Measurements from ENCODE around the gene ITK. TPM values are rescaled to one million over a fixed set of nuclear protein-coding genes. Genes with fewer than 3 reads are reported as not detected.
A peak's percentile ranks its signal among the peaks of the same experiment; 100 is the strongest.

ITK gene
- not detected in 2 replicates for total RNA-seq

DNA sequence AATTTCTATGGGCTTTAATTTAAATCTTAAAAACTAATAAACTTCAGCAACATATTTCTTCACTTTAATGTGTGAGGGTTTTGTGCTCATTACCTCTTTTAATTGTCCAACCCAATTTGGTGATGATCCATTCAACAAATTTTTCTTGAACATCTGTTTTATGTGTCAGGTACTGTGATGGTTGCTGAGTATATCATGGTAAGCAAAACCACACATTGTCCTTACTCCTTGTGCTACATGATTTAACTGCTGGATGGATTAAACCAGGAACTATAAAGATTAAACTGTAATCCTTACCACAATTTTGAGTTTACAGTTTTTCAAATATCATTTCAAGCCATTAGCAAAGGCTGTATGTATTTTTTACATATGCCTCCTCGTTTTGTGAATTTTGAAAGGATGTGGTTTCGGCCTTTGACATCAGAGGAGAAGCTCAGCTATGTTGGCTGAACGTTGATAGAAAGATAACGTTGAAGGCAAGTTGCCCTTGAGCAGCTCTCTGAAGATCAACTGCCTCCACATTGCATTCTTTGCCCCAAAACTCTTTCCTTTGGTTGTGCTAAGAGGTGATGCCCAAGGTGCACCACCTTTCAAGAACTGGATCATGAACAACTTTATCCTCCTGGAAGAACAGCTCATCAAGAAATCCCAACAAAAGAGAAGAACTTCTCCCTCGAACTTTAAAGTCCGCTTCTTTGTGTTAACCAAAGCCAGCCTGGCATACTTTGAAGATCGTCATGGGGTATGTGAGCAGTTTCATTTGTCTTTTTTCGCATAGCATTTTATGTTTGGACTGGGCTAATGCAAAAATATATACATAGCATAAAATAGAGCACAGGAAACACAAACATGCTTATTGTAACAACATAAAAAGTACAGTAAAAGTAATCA is at the start of gene ITK:
Gene ITK, plus strand, starts transcription at position 467 of the 891 bp plus-strand sequence. Its CDS starts 138 bp downstream, at position 605.
- DNase-seq (ENCODE audit: low read depth in 2 of 2) = no peak

DNA sequence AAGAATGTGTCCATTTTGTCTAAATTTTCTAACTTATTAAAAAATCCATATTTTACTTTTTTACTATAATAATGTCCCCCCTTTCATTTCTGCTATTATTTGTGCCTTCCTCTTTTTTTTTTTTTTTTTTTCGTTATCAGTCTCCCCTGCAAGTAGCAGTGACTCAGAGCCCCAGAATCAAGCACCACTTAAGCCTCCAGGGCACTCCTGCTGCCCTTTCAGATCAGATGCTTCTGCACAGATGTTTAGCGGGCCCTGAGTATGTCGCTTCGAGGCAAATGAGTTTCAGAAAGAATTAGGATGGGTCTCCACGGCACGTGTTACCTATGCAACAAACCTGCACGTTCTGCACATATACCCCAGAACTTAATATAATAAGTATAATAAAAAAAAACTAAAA is 49.7 kb upstream of the ITK start:
- DNase-seq (ENCODE audit: low read depth in 2 of 2) = no peak

DNA sequence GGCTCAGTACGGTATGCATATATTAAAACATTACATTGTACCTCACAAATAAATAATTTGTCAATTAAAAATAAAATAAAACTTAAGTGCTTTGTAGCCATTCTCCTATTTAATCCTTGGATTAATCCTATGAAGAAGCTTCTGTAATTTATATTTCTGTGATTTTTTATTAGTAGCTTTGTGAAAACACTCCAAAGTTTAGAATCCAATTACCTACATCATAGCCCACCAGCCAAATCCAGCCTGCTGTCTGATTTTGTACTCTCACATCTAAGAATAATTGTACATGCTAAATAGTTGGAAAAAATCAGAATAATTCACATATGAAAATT is 48.4 kb upstream of the ITK start:
- no peak for DNase-seq (ENCODE audit: low read depth in 2 of 2)

DNA sequence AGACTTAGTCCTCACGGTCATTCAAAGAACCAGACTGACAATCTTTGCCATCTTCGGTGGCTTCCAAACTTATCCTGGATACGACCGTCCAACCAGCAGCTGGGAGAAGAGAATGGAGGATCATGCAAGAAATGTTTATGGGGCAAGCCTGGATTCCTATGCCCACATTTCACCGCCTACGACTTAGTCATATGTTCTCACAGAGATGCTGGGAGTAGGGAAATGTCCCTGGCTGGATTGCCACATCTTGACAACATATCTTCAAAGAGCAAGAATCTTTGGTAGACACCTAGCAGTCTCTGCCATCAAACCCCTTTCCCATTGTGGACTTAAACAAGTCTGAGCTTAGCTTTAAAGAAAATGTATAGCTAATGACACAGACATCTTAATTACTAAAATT is 42.9 kb upstream of the ITK start:
- DNase-seq (ENCODE audit: low read depth in 2 of 2) = no peak

DNA sequence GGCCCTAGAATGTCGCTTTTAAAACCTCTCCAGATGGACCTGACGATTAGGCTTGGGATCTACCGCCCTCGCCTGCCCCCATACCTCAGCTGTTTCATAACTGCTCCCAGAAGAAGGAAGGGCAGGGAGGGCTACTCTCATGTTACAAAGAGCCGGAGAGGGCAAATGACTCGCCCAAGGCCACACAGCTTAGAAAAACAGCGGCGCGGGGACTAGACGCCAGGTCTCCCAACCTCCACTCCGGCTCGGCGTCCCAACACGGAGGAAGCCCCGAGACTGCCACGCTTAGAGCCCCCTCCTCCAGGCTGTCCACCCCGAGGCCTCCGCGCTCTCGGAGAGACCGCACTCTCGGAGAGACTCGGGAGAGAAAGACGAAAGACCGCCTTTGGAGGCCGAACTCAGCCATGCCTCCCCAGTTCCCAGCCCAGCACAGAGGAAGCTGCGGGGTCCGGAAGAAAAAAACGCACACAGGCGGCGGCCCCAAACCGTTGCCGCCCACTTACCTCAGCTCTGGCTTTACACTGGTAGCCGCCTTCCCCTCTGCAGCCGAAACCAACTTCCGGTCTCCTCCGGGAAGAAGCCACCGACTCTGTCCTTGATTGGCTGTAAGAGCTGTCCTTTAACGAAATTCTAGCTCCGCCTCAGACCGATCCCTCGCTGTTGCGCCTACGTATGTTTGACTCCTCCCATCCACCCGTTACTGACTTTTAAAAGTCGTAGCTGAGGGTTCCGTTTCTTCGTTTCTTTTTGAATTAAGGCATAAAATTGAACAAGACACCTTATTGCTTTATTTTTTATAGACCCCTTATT is 38.1 kb upstream of the ITK start, which contains the start of gene MED7:
Gene MED7, minus strand, starts transcription at position 549 of the 810 bp plus-strand sequence. CDS start 3,434 bp downstream, outside the sequence.
- peak; percentile 99 for DNase-seq (ENCODE audit: low read depth in 2 of 2)

DNA sequence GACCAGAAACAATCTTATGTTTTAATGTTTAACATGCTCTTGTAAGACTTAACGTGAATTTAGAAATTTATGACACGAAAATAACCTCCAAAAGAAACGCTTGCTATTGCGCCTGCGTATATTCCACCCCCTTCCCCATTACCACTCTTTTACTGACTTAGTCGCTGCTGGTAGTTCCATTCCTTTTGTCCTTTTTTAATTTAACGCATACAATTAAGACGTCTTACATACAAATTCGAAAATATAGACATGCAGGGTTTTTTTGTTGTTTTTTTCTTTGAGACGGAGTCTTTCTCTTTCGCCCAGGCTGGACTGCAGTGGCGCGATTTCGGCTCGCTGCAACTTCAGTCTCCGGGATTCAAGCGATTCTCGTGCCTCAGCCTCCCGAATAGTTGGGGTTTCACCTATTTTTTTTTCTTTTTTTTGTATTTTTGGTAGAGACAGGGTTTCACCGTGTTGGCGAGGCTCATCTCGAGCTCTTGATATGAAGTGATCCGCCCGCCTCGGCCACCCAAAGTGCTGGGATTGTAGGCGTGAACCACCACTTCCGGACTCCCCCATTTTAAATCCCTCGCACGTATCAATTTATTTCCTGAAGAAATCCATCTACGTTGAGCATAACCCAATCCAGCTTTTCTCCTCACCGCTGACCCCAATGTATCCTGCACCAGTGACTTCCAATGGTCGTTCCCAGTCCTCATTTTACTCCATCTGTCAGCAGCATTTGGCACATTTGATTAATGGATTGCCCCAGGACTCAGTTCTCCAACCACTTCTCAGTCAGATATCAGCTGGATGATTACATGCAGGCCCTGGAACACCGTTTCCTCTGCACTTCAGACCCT is 37.3 kb upstream of the ITK start:
- DNase-seq (ENCODE audit: low read depth in 2 of 2) = peak; percentile 9 to 23

DNA sequence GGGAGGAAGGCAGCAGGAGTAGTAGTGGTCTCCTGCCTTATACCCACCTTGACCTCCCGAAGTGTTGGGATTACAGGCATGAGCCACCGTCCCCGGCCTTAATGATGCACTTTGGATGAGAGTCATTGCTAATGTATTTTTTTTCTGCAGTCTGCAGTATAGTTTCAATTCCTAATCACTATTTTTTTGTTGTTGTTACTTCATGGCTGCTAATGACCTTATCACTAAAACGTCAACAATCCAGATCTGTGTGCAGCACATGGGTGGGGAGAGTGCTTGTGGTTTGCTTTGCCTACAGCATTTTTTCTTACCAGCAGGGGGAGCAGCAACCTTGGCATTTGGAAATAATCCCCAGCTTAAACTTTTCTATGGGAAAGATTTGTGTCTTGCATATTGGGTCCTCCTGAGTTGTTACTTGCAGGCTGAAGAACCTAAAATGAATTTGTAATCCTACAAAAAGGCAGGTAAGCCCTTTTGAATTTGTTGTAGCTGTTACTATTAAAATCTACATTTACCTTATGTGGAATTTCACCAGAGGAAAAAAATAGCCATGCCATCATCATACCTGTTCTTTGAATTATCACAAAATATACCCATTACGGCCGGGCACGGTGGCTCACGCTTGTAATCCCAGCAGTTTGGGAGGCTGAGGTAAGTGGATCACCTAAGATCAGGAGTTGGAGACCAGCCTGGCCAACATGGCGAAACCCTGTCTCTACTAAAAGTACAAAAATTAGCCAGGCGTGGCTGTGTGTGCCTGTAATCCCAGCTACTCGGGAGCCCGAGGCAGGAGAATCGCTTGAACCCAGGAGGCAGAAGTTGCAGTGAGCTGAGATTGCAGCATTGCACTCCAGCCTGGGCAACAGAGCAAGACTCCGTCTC is 31.7 kb upstream of the ITK start:
- DNase-seq (ENCODE audit: low read depth in 2 of 2) = peak; percentile 35 to 58

DNA sequence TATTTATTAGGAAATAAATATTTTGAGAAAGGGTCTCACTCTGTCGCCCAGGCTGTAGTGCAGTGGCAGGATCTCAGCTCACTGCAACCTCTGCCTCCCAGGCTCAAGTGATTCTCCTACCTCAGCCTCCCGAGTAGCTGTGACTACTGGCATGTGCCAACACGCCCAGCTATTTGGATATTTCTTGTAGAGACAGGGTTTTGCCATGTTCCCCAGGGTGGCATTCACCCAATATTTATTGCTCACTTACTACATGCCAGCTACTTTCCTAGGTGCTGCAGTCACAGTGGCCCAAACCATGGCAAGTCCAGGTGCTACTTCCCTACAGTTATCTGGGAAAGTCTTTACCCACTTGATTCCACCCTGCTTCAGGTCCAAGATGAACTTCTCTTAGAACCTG is 29.6 kb upstream of the ITK start:
- no peak for DNase-seq (ENCODE audit: low read depth in 2 of 2)

DNA sequence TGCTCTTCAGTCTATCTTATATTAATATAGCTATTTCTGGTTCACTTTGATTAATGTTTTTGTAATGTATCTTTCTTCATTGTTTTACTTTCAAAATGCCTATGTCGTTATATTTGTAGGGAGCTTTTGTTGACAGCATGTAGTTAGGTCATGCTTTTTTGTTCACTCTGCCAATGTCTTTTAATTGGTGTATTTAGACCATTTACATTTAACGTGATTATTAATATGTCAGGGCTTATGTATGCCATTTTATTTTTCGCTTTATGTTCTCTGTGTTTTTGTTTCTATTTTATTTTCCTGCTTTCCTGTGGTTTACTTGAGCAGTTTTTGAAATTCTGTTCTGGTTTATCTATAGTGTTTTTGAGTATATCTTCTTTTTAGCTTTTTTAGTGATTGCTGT is 25.3 kb upstream of the ITK start:
- DNase-seq (ENCODE audit: low read depth in 2 of 2) = no peak

DNA sequence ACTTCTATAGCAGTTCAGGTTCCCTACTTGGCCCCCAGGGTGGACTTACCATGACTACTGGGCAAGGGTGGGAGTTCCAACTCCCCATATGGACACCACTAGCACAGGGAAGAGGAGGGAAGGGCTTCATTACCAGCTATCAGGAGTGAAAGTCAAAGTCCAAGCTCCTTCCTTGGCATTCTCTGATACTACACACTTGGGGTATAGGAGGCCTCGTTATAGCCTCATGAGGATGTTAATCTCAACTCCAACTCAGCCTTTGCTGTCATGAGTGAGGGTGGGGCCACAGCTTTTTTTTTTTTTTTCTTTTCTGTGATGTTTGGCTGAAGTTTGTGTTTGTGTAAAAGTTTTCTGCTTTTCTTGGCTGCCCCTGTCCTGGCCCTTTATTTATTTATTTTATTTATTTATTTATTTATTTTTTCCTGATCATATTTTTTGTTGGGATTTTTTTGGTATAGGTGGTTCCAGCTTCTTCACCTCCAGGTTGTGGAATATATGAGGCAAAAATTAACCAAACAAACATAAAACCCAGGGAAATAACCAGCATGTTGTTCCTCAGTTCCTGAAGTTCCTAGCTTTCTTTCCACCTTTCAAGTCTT is 23.2 kb upstream of the ITK start:
- no peak for DNase-seq (ENCODE audit: low read depth in 2 of 2)

DNA sequence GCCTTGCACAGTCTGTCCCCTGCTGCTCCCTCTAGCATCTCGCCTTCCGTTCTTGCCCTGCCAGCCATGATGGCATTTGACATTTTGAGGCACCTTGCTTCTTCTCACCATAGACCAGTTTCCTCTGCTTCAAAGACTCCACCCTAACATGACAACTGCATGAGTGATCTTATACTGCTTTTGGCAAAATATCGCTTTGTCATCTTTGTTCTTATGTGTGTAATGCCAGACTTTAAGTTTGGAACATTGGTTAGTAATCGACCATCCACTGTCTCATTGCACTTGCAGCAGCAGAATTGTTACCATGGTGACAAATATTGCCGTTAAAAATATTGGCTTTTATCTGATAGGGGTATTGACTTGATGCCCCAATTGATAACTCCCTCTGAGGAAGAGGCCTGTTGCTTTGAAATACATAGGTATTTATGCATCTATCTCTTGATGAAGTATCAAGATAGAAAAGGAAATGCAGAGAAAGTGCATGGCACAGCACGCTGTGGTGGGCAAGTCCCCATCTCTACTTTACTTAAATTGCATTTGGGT is 21.4 kb upstream of the ITK start:
- no peak for DNase-seq (ENCODE audit: low read depth in 2 of 2)

DNA sequence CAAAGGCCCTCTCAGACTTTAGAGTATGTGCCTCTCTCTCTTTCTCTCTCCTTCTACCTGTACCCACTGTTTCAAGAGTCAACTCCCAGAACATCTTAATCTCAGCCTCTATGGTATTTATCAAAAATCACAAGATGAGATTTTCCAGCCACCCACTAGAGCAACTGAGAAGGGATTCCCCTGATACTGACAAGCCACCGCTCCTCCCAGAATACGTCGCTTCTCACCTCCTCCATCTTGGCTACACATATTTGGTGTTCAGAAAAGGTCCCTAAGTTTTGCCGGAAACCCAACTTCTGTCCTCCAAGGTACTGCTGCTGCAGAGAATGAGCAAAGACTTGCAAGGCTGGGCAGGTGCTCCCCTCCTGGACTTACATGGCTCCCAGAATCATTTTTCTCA is 20.6 kb upstream of the ITK start:
- DNase-seq (ENCODE audit: low read depth in 2 of 2) = no peak

DNA sequence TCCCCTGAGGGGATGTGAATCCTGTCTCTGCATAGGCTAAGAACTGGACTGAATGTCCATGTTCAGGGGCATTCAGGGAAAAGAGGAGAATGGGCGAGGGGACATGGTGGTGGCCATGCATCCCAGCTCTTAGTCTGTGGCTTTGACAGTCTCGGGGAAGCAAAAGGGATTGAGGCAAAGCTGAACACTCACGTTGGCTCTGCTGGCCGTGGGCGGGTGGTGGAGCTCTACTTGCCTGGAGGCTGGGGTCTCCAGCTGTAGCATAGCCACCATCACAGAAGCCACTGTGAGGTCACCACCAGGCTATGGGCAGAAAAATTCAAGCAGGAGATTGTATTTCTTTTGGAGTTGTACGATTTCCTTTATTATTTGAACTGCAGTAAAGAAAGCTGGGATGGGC is 18.6 kb upstream of the ITK start:
- DNase-seq (ENCODE audit: low read depth in 2 of 2) = no peak

DNA sequence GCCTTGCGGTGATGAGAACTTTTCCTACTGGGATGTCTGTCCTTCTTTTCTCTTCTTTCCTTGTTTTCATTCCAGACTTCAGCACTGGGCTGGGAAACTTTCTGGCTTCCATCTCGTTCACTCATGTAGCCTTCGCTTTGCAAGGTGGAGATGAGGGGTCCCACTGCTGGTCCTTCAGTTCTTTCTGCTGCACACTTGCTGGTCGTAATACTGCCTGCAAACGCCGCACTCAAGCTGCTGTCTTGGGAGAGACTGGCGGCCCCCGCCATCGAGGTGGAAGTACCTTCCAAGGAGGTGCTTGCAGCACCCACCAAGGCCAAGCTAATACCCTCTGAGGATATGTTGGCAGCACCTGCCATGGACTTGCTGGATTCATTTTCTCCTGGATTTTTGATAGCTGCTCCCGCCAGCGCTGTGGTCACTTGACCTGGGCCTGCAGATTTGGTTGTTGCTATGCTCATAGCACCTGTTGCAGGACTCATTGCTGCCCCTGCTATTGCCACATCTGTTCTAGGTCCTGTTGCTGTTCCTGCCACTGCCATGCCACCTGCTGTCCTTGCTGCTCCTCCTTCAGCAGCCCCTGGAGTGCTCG is 17.6 kb upstream of the ITK start:
- no peak for DNase-seq (ENCODE audit: low read depth in 2 of 2)

DNA sequence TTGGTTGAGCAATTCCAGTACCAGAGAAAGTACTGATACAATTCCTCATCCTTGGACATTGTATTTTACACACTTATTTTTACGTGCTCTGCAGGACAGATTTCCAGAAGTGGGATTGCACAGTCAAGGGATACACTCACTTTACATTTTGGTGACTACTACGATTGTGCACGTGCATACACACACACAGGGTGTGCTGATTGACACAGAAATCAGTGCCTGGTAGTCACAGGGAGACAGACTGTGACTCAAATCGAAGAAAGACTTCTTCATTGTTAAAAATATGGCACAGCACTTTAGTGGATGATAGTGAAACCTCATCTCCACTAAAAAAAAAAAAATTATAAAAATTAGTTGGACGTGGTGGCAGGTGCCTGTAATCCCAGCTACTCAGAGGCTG is 16.1 kb upstream of the ITK start:
- DNase-seq (ENCODE audit: low read depth in 2 of 2) = no peak

DNA sequence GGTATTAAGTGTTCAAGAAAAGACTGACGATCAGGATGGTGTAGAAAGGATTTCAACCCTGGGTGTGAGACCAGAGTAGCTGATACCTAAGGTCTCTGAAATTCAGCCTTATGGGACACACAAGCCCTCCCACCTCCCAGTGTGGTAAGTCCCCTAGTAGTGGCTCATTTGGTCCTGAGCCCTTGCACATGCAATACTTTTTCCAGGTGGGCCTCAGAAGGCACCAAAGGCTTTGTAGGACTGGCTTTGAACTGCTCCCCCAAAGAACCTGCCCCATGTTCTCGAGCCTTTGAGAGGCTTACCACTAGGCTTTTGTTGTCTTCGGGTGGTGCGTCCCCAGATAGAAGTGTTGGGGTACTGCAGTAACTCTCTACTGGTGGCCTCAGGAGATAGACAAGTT is 15.4 kb upstream of the ITK start:
- no peak for DNase-seq (ENCODE audit: low read depth in 2 of 2)

DNA sequence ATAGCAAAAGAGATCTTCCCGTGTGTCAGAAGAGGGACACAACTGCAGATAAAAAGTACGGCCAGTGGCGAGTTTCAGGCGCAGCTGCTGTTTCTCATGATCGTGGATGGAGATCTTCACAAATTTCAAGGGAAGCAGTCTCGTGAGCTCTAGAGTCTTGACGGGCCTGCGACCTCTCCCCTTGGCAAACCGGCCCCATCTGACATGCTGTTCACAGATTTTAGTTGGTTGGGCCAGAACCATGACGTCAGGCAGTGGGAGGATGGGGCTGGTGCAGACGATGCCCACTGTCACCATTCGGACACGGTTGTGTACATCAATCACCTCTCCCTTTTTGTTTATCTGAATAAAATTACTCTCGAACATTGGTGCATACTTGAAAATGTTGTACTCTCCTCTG is 15.0 kb upstream of the ITK start:
- DNase-seq (ENCODE audit: low read depth in 2 of 2) = no peak

DNA sequence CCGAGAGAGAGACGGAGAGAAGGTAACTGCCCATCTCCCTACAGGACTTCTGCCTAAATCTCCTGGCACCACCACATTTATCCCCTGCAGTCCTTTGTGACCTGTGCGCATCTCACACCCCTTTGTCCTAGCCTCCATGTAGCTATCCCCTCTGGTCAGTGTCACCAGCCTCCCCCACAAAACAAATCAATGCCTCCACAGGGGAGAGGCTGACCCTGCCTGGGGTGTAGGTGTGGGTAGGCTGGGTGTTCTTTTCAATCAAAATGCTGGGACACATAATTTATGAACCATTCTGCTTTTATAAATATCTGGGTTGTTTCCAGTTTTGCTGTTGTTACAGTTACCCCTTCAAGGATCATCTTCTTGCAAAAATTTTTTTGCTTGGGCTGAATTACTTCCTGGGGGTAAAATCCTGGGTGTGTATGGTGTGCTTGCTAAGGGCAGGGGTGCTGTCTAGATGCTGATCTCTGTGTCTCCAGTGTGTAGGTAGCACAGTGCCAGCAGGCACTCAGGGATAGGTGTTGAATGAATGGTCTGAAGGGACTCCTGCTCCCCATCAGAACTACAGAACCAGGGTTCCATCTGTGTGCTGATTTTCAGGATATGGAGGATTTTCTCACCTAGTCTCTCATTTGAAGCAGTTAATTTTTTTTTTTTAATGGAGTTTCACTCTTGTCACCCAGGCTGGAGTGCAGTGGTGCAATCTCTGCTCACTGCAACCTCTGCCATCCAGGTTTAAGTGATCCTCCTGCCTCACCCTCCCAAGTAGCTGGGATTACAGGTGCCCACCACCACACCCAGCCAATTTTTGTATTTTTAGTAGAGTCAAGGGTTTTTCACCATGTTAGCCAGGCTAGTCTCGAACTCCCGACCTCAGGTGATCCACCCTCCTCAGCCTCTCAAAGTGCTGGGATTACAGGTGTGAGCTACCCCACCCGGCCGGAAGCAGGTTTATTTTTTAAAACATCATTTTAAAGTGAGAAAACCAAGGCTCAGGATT is 14.1 kb upstream of the ITK start, which contains the start of gene GARIN3:
Gene GARIN3, minus strand, starts transcription at position 51 of the 1,000 bp plus-strand sequence. CDS start 96 bp downstream, outside the sequence.
- DNase-seq (ENCODE audit: low read depth in 2 of 2) = no peak
